GM18909 (cell line): ENCODE data around the gene IQCM.
"Not testable (repeated sequence)": the region's sequence is repeated elsewhere in the genome, so short reads cannot be mapped to it uniquely, and the experiment has no call there.

ENCODE experiments used
- ATAC-seq: cut with Tn5 transposase; IDR thresholded peaks from one replicate; pipeline ENCODE4 v1.9.1; 2021; ENCODE audit warnings: mild to moderate bottlenecking; ENCODE audit not compliant: unreplicated experiment, poor library complexity

The IQCM gene

GRCh38 chr4:149605601-149606378 lies 209.9 kb downstream of the IQCM start:
- no peak for ATAC-seq

GRCh38 chr4:149604827-149605226 lies 210.8 kb downstream of the IQCM start:
- no peak for ATAC-seq

- no peak for ATAC-seq
Observed at GRCh38 chr4:149595500-149595899, 220.1 kb downstream of the IQCM start.

GRCh38 chr4:149589826-149590225 lies 225.8 kb downstream of the IQCM start:
- ATAC-seq: no peak

- no peak for ATAC-seq
Observed at GRCh38 chr4:149584722-149585121, 230.9 kb downstream of the IQCM start.

GRCh38 chr4:149574971-149575370 lies 240.7 kb downstream of the IQCM start:
- ATAC-seq: no peak

- no peak for ATAC-seq
Observed at GRCh38 chr4:149572716-149573115, 242.9 kb downstream of the IQCM start.

- ATAC-seq: no peak
Observed at GRCh38 chr4:149555799-149556198, 259.8 kb downstream of the IQCM start.

- ATAC-seq: no peak
Observed at GRCh38 chr4:149555146-149555545, 260.5 kb downstream of the IQCM start.

- no peak for ATAC-seq
Observed at GRCh38 chr4:149553959-149554520, 261.6 kb downstream of the IQCM start.

- no peak for ATAC-seq
Observed at GRCh38 chr4:149552601-149553000, 263.0 kb downstream of the IQCM start.

- no peak for ATAC-seq
Observed at GRCh38 chr4:149549911-149550310, 265.7 kb downstream of the IQCM start.

GRCh38 chr4:149534779-149535178 lies 280.9 kb downstream of the IQCM start:
- no peak for ATAC-seq

- no peak for ATAC-seq
Observed at GRCh38 chr4:149531861-149532260, 283.8 kb downstream of the IQCM start.

GRCh38 chr4:149523039-149523438 lies 292.6 kb downstream of the IQCM start:
- no peak for ATAC-seq

- no peak for ATAC-seq
Observed at GRCh38 chr4:149521611-149522425, 293.8 kb downstream of the IQCM start.

GRCh38 chr4:149518471-149518870 lies 297.2 kb downstream of the IQCM start:
- ATAC-seq: no peak

GRCh38 chr4:149513081-149513480 lies 302.6 kb downstream of the IQCM start:
- ATAC-seq: no peak

- no peak for ATAC-seq
Observed at GRCh38 chr4:149512501-149512900, 303.1 kb downstream of the IQCM start.

GRCh38 chr4:149511558-149512298 lies 303.9 kb downstream of the IQCM start:
- ATAC-seq: no peak

- ATAC-seq: not testable (repeated sequence)
Observed at GRCh38 chr4:149507309-149507708, 308.3 kb downstream of the IQCM start.
